ENCODE measurements around the gene ANXA10.
"Not testable (repeated sequence)": the region's sequence is repeated elsewhere in the genome, so short reads cannot be mapped to it uniquely, and the experiment has no call there.

Gene ANXA10

DNA sequence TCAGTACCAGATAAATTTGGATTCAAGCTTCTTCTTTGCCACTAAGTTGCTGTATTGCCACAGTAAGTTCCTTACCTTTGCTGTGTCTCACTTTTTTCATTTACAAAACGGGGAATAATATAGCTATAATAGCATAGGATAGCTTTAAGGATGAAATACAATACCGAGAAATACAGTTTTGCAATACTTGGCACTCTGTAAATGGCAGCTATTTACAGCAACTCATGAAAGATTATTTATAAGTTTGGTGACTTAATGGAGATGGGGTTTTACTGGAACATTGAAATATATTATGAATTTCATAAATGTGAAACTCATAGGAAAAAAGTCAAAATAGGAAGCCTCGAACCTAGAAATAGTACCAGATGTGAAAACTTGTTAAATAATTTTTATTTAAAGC is 27.6 kb downstream of the ANXA10 start:
- DNase-seq: no peak

DNA sequence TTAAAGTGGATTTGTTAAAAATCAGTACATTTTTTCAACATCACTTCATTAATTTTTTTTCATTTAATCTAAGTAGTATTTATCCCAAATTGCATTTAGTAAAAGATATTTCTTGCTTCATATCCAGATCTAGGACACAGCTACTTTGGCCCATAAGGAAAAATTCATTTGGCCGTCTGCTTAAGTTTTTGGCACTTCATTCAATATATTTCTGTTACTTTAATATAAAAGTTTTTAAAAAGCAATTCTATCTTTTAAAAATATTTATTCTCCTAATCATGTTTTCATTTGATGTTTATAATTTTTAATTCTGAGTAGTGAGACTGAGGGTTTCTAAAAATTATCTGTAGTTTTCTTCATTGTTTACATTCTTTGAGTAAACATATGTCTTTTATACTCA is 28.5 kb downstream of the ANXA10 start:
- no peak for DNase-seq

DNA sequence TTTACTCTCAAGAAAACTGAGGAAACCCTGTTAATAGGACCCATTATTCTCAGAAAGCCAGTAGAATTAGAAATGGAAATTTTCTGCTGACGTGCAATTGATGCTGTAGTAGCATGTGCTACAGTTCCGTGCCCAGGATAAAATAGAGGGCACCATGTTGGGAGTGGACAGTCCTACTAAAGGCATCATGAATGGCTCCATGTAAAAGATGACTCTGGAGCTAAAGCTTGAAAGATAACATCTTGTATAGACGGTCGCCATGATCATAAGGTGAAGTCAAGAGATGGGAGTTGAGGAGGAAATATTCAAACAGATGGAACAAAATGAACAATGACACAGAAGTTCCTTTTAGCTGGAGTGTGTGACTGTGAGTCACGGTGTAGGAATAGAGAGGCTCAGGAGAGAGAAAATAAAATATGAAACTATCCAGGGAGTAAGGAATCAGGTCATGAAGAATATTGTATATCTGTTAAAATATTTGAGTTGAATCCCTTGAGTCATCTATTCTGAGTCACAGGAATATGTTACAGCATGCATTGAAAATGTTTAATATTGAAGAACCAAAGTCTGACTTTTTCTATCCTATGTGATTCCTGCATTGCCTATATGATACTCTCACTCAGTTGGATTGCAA is 31.8 kb downstream of the ANXA10 start:
- DNase-seq: no peak

DNA sequence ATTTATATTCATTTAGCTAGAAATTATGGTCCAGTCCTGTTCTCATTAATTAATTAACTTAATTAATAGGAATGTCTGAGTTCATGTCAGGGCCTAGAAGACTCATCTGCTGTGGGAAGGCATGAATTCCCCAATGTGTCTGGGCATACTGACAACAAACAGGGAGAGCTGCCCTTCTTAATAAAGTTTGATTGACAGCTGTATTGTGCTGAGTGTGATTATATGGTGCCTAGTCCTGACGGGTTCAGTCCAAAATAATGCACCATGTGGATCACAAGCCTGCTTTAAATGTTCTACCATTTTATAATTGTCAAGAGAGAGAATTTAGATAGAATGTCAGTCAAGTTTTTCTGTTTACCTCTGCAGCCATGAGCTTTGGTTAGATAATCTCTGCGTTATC is 34.6 kb downstream of the ANXA10 start:
- DNase-seq: no peak

DNA sequence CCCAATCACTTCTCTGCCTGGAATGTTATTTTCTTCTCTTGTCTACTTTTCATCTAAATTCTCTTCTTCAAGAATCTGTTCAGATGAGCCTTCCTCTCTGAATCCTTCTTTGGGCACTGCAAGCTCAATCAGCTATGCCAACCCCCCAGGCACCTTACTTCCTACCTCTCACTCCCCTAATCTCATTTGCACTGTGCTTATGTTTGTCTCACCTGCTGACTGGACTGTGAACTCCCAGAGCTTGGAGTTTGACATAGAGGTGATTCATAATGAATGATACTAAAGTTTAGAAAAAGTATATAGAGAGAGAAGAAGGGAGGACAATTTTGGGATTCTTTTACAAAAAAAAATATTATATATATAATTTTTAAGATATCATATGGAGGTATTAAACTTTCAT is 36.3 kb downstream of the ANXA10 start:
- no peak for DNase-seq

DNA sequence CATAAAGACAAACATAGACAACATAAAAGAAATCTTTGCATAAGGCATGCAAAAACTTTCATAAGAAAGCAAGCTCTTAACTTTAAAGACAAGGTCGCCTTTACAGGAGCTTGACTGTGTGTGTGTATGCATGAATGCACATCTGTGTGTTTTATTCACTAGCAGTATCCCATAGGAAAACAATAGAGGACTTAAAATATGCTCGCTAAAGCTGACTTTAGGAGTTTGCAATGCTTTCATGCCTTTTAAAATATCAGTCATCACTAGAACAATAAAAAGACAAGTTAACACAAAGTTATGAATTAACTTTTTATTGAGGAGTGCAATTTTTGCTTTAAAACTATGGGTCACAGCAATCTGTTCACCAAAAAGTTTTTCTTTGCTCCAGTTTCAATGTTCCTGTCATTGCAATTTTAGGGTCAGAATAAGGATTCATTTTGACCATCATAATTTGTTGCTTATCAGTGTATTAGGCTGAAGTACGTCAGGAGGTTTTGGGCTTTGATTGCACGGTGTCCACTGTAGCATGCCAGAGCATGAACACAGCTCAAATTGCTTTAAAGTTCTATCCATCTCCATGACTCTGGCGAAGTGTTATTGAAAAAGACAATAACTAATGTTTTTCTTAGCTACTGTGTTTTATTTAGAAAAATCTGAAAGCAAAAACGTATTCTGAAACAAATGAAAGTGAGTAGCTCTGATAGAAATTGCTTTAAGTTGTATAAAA is 36.9 kb downstream of the ANXA10 start:
- no peak for DNase-seq

DNA sequence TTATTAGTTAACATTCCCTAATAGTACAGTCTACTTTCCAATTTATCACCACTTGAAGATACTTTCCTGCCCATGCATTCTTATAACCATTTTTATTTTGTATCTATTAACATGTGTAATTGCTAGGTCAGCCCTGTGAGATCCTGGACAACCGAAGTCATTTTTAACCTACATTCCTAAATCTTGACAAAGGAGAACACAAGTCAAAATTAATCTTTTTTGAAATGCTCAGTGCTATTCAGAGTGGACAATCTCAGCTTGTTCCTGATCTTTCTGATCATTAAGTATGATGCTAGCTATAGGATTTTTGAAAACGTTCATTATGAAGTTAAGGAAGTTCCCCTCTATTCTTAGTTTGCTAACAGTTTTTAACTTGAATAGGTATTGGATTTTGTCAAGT is 37.5 kb downstream of the ANXA10 start:
- DNase-seq: no peak

DNA sequence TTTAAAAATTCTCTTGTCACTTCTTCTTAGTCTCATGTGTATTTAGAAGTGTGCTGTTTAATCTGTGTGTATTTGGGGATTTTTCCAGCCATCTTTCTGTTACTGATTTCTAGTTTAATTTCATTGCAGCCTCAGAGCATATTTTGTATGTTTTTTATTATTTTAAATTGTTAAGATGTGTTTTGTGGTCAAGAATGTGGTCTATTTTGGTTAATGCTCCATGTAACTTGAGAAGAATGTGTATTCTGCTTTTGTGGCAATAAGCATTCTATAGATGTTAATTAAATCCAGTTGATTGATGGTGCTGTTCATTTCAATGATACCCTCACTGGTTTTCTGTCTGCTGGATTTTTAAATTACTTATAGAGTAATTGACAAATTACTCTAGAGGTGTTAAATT is 38.9 kb downstream of the ANXA10 start:
- no peak for DNase-seq

DNA sequence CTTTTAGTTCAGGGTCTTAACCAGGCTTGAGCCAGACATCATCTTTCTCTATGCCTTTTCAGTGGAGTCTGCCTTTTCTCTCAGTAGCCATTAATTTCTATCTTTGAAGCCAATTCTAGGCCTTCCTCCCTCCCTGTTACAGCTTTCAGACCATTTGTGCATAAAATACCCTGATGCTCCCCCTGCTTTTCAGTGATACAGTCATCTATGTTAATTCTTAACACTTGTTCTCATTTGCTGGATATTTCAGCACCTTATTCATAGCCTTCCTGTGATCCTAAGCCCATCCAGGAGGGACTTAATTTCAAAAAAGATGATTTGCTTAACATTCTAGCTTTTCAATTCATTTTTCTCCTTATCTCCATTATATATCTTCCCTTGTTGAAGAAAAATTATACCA is 42.3 kb downstream of the ANXA10 start:
- DNase-seq: no peak

DNA sequence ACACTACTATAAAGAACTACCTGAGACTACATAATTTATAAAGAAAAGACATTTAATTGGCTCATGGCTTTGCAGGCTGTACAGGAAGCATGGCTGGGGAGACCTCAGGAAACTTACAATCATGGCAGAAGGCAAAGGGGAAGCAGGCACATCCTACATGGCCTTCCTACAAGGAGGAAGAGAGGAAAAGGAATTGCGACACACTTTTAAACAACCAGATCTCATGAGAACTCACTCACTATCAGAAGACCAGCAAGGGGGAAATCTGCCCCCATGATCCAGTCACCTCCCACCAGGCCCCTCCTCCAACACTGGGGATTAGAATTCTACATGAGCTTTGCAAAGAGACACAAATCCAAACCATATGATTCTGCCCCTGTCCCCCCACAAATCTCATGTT is 43.5 kb downstream of the ANXA10 start:
- DNase-seq: not testable (repeated sequence)

DNA sequence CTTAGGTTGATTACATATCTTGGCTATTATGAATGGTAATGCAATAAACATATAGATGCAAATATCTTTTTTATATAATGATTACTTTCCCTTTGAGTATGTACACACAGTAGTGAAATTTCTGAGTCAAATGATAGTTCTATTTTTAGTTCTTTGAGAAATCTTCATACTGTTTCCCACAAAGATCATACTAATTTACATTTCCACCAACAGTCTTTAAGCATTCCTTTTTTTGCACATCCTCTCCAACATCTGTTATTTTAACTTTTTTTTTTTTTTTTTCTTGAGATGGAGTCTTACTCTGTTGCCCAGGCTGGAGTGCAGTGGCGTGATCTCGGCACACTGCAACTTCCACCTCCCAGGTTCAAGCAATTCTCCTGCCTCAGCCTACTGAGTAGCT is 45.4 kb downstream of the ANXA10 start:
- DNase-seq: not testable (repeated sequence)

DNA sequence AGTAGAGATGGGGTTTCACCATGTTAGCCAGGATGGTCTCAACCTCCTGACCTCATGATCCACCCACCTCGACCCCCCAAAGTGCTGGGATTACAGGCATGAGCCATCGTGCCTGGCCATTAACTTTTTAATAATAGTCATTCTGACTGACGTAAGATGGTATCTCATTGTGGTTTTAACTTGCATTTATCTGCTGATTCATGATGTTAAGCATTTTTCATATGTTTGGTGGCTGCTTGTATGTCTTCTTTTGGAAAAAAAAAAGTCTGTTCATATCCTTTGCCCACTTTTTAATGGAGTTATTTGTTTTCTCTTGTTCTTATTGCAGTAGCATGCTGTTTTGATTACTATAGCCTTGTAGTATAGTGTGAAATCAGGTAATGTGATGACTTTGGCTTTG is 45.8 kb downstream of the ANXA10 start:
- no peak for DNase-seq

DNA sequence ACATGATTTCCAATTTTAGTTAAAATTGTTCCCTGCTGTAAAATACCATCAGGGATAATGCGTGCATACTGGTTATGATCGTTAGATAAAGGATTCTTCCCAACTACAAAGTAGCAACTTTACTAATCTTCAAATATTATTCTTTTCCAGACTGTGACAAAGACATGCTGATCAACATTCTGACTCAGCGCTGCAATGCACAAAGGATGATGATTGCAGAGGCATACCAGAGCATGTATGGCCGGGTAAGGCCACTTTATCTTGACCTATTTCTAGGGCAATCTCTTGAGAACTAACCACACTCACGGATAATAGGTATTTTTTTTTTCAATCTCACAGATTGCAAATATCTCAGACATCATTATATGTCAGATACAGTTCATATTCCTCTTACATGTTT is 47.0 kb downstream of the ANXA10 start:
- no peak for DNase-seq

DNA sequence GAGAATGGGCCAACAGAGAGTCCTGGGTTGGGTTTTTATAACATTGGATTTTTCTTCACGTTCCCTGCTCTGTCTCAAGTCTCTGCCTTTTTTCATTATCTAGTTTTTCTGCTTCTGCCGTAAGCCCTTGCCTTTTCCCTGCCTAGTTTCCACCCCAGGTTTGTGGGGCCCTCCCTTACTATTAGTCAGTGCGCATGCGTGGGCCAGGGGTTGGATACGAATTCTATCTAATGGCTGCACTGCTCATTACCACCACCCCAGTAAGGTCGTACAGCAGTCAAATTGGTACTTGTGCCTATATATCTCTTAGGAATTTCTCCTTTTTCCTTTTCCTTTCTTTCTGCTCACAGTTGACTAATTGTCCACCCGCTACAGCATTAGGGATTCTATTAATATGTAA is 49.4 kb downstream of the ANXA10 start:
- no peak for DNase-seq

DNA sequence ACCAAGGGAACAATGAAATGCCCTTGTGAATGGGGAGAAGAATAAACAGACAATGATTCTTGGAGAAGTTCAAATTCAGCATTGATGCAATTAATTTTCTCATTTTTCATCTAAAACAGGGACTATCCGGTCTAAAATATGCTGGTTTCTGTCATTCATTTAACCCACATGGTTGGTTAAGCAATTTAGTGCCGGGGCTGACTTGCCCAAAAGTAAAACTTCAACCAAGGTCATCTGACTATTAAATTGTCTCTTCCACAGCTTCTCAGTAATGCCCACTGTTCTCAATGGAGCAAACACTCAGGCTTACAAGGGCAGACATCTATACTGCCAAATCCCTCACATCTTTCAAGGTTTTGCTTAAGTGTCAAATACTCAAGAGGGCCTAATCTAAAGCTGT is 51.3 kb downstream of the ANXA10 start:
- DNase-seq: no peak

DNA sequence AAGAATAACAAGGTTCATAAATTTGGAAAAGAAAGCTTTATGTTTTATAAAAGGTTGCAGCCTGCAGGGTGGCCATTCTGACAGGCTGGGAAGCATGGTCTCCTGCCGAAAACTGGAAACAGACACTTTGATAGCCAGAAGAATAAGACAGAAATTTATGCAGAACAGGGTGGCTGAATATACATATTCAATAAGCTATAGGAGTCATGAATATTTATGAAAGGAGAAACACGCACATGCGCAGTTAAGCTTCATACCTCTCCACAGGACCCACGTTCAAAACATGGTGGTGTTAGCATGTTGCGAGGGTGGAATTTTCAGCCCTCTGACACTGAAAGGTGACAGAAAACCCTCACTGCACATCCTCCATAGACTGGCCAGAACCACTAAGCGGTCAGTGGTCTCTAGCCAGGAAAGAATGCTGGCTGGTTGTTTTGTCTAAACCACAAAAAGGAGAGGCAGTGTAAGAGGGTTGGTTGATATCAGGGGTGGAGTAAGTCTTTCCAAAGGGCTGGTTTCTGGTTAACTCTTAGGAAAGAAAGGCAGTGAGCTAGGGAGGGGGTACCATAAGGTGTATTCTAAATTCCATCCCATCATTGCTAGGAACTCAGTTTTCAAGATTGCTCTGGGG is 58.2 kb downstream of the ANXA10 start:
- DNase-seq: no peak

DNA sequence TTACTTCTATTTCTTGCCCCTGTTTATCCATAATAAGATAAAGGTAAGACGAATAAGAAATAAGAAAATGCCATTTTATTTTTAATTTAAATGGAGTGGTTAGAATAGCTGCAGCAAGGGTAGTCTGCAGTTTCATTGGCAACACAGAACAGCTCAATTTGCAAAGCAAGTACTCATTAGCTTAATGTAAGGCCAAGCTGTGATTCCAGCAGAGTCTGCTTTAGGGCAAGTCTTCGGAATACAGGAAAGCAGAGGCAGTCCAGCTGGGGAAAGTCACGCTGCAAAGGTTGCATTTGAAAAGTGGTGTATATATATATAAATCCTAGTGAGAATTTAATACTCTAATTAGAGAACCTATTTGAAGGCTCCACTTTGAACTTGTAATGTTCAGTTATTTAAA is 59.0 kb downstream of the ANXA10 start:
- DNase-seq: no peak

DNA sequence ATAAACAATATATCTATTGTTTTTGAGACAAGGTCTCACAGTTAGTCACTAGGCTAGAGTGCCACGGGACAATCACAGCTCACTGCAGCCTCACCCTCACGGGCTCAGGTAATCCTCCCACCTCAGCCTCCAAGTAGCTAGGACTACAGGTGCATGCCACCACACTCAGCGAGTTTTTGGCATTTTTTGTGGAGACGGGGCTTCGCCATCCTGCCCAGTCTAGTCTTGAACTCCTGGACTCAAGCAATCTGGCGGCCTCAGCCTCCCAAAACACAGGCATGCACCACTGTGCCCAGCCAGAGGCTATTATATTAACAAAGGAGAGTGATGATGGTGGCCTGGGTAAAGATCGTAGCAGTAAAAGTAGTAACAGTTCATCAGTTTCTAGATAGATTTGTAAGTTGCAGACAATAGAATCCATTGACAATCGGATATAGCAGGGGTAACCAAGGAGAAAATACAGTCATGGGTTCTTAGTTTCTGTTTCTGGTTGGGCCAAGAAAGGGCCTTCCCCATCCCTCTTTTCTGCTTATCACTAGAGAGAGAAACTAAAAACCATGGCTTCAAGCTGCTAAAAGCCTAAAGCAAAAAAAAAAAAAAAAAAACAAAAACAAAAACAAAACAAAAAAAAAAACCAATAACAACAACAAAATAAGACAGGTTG is 60.6 kb downstream of the ANXA10 start:
- DNase-seq: no peak

DNA sequence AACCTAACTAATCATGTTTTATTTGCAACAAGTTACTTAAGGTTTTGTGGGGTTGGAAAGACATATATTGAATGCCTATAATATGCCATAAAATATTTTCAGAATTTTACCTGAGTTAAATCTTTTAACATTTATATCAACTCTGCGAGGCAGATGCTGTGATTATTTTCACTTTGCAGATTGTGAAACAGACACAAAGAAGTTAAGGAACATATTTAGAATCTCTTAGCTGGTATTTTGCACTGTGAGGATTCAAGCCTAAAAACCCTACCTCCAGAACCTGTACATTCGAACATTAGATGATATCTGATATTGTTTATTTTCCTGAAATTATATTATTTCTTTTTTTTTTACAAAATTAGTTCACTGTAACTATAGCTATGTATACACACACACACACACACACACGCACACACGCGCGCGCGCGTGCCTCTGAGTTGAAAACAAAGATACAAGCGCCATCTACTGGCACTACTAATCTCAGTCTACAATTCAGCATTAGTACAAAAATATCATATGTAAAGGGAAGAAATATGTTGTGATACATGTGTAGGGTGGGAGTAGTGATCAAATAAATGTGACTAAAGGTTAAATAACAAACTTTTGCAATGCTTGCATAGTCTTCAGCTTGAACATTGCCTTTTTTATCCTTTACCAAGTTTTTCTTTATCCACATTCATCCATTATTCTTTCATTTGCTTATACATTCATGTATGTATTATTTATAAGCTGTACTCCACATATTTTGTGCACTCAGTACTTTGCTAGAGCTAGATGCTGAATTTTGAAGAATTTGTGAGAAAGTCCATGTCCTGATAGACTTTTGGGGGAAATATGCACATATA is 61.5 kb downstream of the ANXA10 start:
- peak; percentile 52 to 55 for DNase-seq

DNA sequence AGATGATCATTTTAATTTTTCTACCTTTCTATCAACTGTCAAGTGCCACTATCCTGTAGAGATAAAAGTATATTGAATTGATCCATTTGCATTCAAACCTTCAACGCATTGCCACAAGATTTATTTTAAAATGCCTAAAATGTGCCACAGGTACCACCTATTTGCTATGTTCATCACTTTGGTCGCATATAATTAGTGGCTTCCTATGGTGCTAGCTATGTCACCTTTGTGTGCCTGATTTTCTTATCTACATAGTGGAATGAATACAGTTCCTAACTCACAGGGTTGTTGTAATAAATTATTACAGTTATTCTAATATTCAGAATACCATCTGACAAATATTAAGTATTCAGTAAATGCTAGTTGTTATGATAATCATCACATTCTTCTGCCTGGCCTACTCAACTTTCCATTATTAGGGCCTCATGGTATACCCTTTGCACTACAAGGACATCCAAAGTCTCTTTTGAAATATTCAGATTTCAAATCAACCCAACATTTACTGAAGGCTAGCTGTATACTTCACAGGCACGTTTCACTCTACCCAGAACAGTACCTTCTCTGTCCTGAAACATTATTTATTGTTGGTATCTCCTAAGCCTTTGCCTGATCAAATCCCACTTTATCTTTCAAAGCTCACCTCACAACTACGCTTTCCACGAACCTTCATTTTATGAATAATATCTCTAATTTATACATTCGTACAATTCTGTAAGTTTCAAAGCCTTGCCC is 62.4 kb downstream of the ANXA10 start:
- no peak for DNase-seq

DNA sequence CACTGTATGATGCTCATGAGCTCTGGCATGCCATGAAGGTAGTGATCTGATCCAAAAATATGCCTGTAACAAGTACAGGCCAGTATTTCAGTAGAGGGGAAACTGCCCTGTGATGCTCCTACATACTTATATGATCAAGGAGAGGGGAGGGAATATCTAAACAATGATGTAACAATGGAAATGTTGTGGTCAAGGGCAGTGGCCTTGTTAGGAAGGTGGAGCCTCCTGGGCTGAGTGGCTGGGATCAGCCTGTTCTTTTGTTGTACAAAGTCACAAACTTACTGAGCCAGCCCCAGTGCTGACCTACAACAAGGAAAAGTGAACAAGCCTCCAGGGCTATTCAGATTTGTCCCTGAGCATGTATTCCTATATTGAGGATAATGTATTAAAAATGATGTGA is 70.3 kb downstream of the ANXA10 start:
- no peak for DNase-seq

DNA sequence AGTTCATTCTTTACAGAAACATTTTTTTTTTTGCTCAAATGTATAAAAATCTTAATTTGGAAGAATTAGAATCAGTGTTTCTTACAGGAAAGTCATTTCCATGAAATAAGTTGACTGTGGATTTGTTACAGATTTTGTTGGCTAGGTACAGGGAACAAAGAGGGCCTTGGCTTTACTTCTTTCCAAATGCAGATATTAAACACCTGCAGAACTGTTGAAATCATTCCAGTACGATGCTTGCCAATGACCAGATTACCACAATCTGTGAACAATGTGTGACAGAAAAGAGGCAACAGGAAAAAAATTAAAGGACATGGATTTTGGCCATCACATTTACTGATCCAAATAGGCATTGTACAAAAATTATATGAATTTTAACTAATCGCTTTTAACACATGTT is 70.8 kb downstream of the ANXA10 start:
- no peak for DNase-seq

Measured in activated T-cell treated with anti-CD3 and anti-CD28 coated beads, Interleukin-2, amount 50 U/mL, for 48 hours (primary cell).